CD4-positive, alpha-beta T cell treated with Interleukin-21 for 1 hour (primary cell): ENCODE results near the gene BAIAP3.
"Not testable (repeated sequence)": the region's sequence is repeated elsewhere in the genome, so short reads cannot be mapped to it uniquely, and the experiment has no call there.

ENCODE experiments used
- DNase-seq: peaks from one replicate; pipeline ENCODE4 v3.0.0-alpha.2; 2020

BAIAP3 gene

GRCh38 chr16:1333149-1333812 lies at the start of gene BAIAP3:
TSS of gene BAIAP3 (plus strand) at chr16:1333645. CDS start at chr16:1338550, 4,905 bp downstream.
- peak; percentile 43 for DNase-seq

GRCh38 chr16:1283996-1284616 lies 49.3 kb upstream of the BAIAP3 start:
- DNase-seq: no peak

GRCh38 chr16:1285669-1286512 lies 47.6 kb upstream of the BAIAP3 start:
- no peak for DNase-seq

- no peak for DNase-seq
Measured at GRCh38 chr16:1286513-1287094, 46.8 kb upstream of the BAIAP3 start.

GRCh38 chr16:1287982-1288670 lies 45.3 kb upstream of the BAIAP3 start:
- no peak for DNase-seq

- no peak for DNase-seq
Measured at GRCh38 chr16:1288813-1289476, 44.5 kb upstream of the BAIAP3 start.

GRCh38 chr16:1289477-1289866 lies 44.0 kb upstream of the BAIAP3 start:
- DNase-seq: no peak

- no peak for DNase-seq
Measured at GRCh38 chr16:1290063-1290501, 43.4 kb upstream of the BAIAP3 start.

GRCh38 chr16:1290860-1291575 lies 42.4 kb upstream of the BAIAP3 start:
- no peak for DNase-seq

- DNase-seq: no peak
Measured at GRCh38 chr16:1291576-1291974, 41.9 kb upstream of the BAIAP3 start.

- not testable (repeated sequence) for DNase-seq
Measured at GRCh38 chr16:1292208-1292607, 41.2 kb upstream of the BAIAP3 start.

GRCh38 chr16:1292808-1293207 lies 40.6 kb upstream of the BAIAP3 start:
- DNase-seq: not testable (repeated sequence)

GRCh38 chr16:1293921-1294656 lies 39.4 kb upstream of the BAIAP3 start:
- DNase-seq: no peak

GRCh38 chr16:1295465-1295864 lies 38.0 kb upstream of the BAIAP3 start:
- no peak for DNase-seq

- not testable (repeated sequence) for DNase-seq
Measured at GRCh38 chr16:1296688-1297017, 36.8 kb upstream of the BAIAP3 start.

GRCh38 chr16:1297018-1297696 lies 36.3 kb upstream of the BAIAP3 start:
- DNase-seq: no peak

- no peak for DNase-seq
Measured at GRCh38 chr16:1298406-1298805, 35.0 kb upstream of the BAIAP3 start.

GRCh38 chr16:1299012-1299867 lies 34.2 kb upstream of the BAIAP3 start:
- DNase-seq: no peak

GRCh38 chr16:1299868-1300203 lies 33.6 kb upstream of the BAIAP3 start:
- DNase-seq: no peak
